Measurements from ENCODE around the gene NRTN. TPM values are rescaled to one million over a fixed set of nuclear protein-coding genes. Genes with fewer than 3 reads are reported as not detected.
"Not testable (repeated sequence)": the region's sequence is repeated elsewhere in the genome, so short reads cannot be mapped to it uniquely, and the experiment has no call there.

NRTN gene
- total RNA-seq, 3 donors from 2014 or later = 0.33 to 0.47 TPM; not detected in 1

DNA sequence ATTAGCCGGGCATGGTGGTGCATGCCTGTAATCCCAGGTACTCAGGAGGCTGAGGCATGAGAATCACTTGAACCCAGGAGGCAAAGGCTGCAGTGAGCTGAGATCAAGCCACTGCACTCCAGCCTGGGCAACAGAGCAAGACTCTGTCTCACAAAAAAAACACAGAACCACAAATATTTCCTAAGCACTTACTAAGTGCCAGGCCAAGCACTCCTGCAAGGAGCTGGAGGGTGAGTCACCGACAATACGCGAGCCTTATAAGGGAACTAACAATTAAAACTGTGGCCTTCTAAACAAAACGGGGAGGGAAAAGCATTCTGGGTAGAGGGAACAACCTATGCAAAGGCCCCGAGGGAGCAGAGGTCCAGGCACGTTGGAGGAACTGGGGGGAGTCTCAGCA, 69.6 kb downstream of the NRTN start:
- not testable (repeated sequence) for H3K9me3 Mint-ChIP-seq; H3K4me1 Mint-ChIP-seq (ENCODE audit: low read depth); H3K4me3 Mint-ChIP-seq; H3K36me3 Mint-ChIP-seq (ENCODE audit: insufficient read depth); ATAC-seq; DNase-seq
- H3K27me3 Mint-ChIP-seq (ENCODE audit: low read depth) = peaks cover 18% of the 10 kb centered on the region

DNA sequence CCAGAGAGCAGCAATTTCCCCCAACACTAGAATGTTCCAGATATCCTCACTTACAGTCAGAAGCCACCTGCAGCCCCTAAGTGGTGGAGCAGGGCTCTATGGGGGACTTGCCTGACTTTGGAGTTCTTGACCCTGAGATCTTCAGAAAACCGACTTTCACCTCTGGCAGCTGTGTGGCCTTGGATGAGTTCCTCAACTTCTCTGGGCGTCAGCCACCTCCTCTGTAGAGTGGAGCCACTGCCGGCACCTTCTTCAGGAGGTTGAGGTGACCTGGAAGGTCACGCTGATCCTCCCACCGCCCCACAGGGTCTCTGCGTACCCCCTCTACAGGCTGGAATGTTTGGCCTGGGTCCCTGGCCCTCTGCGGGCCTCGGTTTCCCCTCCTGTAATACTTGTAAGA, 72.6 kb downstream of the NRTN start:
- no peak overlapping the region for H3K4me3 Mint-ChIP-seq
- peaks cover 26% of the 10 kb centered on the region for H3K27me3 Mint-ChIP-seq (ENCODE audit: low read depth)
- no peak for ATAC-seq

DNA sequence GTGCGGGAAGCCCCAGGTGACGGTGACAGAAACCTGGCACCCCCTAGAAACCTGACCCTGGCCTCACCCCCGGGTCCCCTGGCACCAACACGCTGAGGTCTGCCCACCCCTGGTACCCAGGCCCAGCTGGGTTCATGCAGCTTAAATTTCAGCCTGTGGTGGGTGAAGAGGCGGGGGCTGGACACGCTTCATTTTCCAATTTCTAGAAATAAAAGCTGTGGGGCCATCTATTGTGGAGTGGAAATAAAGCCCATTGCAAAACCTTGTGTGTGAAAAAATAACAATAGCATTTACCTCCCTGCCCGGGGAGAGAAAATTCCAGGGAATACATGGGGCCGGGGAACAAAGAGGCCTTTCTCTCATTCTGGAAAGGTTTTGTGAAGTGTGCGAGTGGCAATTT, 73.0 kb downstream of the NRTN start:
- peaks cover 29% of the 10 kb centered on the region for H3K27me3 Mint-ChIP-seq (ENCODE audit: low read depth)

More for the DNA sequence above, 72.6 kb downstream of the NRTN start:
- no peak for DNase-seq
- H3K9me3 Mint-ChIP-seq = no peaks in the 10 kb centered on the region
- no peaks in the 10 kb centered on the region for H3K36me3 Mint-ChIP-seq (ENCODE audit: insufficient read depth)
- no peaks in the 10 kb centered on the region for H3K4me1 Mint-ChIP-seq (ENCODE audit: low read depth)

More for the DNA sequence above, 73.0 kb downstream of the NRTN start:
- no peak for DNase-seq
- Mint-ChIP-seq H3K36me3 (ENCODE audit: insufficient read depth) (no peaks in the 10 kb centered on the region), H3K9me3 (no peaks in the 10 kb centered on the region), H3K4me1 (ENCODE audit: low read depth) (no peaks in the 10 kb centered on the region), H3K4me3 (no peak overlapping the region)
- ATAC-seq = no peak

Other genes starting within 250 kb of the NRTN start
- 1 to 10 TPM in 1 of 3 donors, under 1 TPM in 2; 0.63 to 1.4 (median 0.81) TPM for gene TINCR, start 237.1 kb upstream of the NRTN start, total RNA-seq
- gene SAFB2, start 182.3 kb upstream of the NRTN start, total RNA-seq = 100 to 1,000 TPM; 113 to 117 (median 113) TPM
- gene SAFB, start 182.0 kb upstream of the NRTN start, total RNA-seq = 100 to 1,000 TPM; 169 to 191 (median 186) TPM
- 100 to 1,000 TPM in 2 of 3 donors, 10 to 100 TPM in 1; 90.0 to 107 (median 103) TPM for gene MICOS13, start 124.6 kb upstream of the NRTN start, total RNA-seq
- 1 to 10 TPM; 2.6 to 2.7 (median 2.7) TPM for gene HSD11B1L, start 124.0 kb upstream of the NRTN start, total RNA-seq
- gene RPL36, start 114.8 kb upstream of the NRTN start, total RNA-seq = 1,000 to 10,000 TPM; 1,683 to 1,753 (median 1,705) TPM
- 100 to 1,000 TPM; 286 to 342 (median 328) TPM for gene LONP1, start 84.9 kb upstream of the NRTN start, total RNA-seq
- gene CATSPERD, start 84.4 kb upstream of the NRTN start, total RNA-seq = not detected
- gene PRR22, start 20.3 kb upstream of the NRTN start, total RNA-seq = 10 to 100 TPM; 19.9 to 24.3 (median 20.5) TPM
- gene DUS3L, start 13.9 kb upstream of the NRTN start, total RNA-seq = 100 to 1,000 TPM; 166 to 215 (median 198) TPM
- gene FUT6, start 34.6 kb downstream of the NRTN start, total RNA-seq = not detected
- gene FUT3, start 46.4 kb downstream of the NRTN start, total RNA-seq = under 1 TPM in 1 of 3 donors, not detected in 2; 0.10 TPM
- gene FUT5, start 65.5 kb downstream of the NRTN start, total RNA-seq = not detected
- 100 to 1,000 TPM; 282 to 293 (median 292) TPM for gene NDUFA11, start 98.7 kb downstream of the NRTN start, total RNA-seq
- 1 to 10 TPM; 1.3 to 1.8 (median 1.7) TPM for gene VMAC, start 99.8 kb downstream of the NRTN start, total RNA-seq
- gene CAPS, start 109.2 kb downstream of the NRTN start, total RNA-seq = 1 to 10 TPM; 1.6 to 3.7 (median 2.7) TPM
- gene RANBP3, start 173.1 kb downstream of the NRTN start, total RNA-seq = 100 to 1,000 TPM; 101 to 104 (median 103) TPM

All from activated T-cell treated with anti-CD3 and anti-CD28 coated beads, Interleukin-2, amount 50 U/mL, for 4 hours (primary cell).